NCI-H187 (cell line): ENCODE results near the gene ALG5.

Experiments used
- DNase-seq, 2 experiments: peaks; one replicate each; lab custom pipeline; 2025; lab: John Stamatoyannopoulos, UW

The ALG5 gene

GRCh38 chr13:36999054-36999714, at the start of gene ALG5:
Gene ALG5 (minus strand): TSS chr13:36999340. CDS start chr13:36999300, 40 bp downstream.
- peak; percentile 53 to 82 for DNase-seq

GRCh38 chr13:37047846-37048245, 48.7 kb upstream of the ALG5 start:
- DNase-seq = no peak

- no peak for DNase-seq
These were observed 47.9 kb upstream of the ALG5 start for GRCh38 chr13:37047032-37047431.

- DNase-seq = no peak
These were observed 46.9 kb upstream of the ALG5 start for GRCh38 chr13:37046062-37046461.

GRCh38 chr13:37040789-37041188, 41.6 kb upstream of the ALG5 start:
- no peak for DNase-seq

GRCh38 chr13:37039896-37040295, 40.8 kb upstream of the ALG5 start:
- no peak for DNase-seq

- no peak for DNase-seq
These were observed 38.1 kb upstream of the ALG5 start for GRCh38 chr13:37037241-37037640.

- no peak for DNase-seq
These were observed 30.5 kb upstream of the ALG5 start for GRCh38 chr13:37029617-37030016.

- DNase-seq = no peak
These were observed 28.5 kb upstream of the ALG5 start for GRCh38 chr13:37027639-37028038.

- no peak for DNase-seq
These were observed 27.6 kb upstream of the ALG5 start for GRCh38 chr13:37026771-37027170.

GRCh38 chr13:37023871-37024270, 24.7 kb upstream of the ALG5 start:
- no peak for DNase-seq

GRCh38 chr13:37014609-37015008, 15.5 kb upstream of the ALG5 start:
- no peak for DNase-seq

GRCh38 chr13:37011788-37012187, 12.6 kb upstream of the ALG5 start:
- DNase-seq = no peak

GRCh38 chr13:37011002-37011401, 11.9 kb upstream of the ALG5 start:
- DNase-seq = no peak

GRCh38 chr13:37010424-37010823, 11.3 kb upstream of the ALG5 start:
- DNase-seq = no peak

GRCh38 chr13:37009692-37010091, 10.6 kb upstream of the ALG5 start:
- no peak for DNase-seq

GRCh38 chr13:37001921-37002250, 2.7 kb upstream of the ALG5 start:
- no peak for DNase-seq

- no peak for DNase-seq
These were observed 507 bp downstream of the ALG5 start for GRCh38 chr13:36998624-36999041.

- no peak for DNase-seq
These were observed 1.3 kb downstream of the ALG5 start for GRCh38 chr13:36997716-36998427.

- no peak for DNase-seq
These were observed 6.8 kb downstream of the ALG5 start for GRCh38 chr13:36992362-36992761.

GRCh38 chr13:36986462-36987240, 12.5 kb downstream of the ALG5 start:
- no peak for DNase-seq

- DNase-seq = no peak
These were observed 17.9 kb downstream of the ALG5 start for GRCh38 chr13:36981156-36981743.
